HEK293 (cell line): ENCODE measurements around the gene ARGLU1.

ENCODE experiments used
- CTCF ChIA-PET: fragments of 350-600 bp; formaldehyde crosslinking; extraction: SDS; loops from one replicate; lab custom pipeline; 2021; ENCODE audit warnings: antibody characterized with exemption; lab: Yijun Ruan, JAX
- POLR2A ChIA-PET: fragments of 300-600 bp; formaldehyde crosslinking; extraction: SDS; loops from one replicate; lab custom pipeline; 2020; ENCODE audit warnings: antibody characterized with exemption, inconsistent platforms; lab: Yijun Ruan, JAX
- H3K27ac ChIP-seq: fragments of 200-500 bp; sonication (Bioruptor generic); 2 replicates; pipeline ENCODE4 v1.5.1; 2014; ENCODE audit warnings: low read depth, low read length, control low read depth, inconsistent platforms; ENCODE audit errors: extremely low read depth
- H3K36me3 ChIP-seq, 2 experiments: fragments of 200-500 bp in 1 of 2; sonication (Bioruptor generic) in 1 of 2; 1 replicate in 1 of 2; 2 replicates in 1 of 2; pipeline ENCODE4 v1.5.1; 2014 to 2017; ENCODE audit warnings: inconsistent platforms in 2 of 2, low read length in 2 of 2; ENCODE audit not compliant: control insufficient read depth in 2 of 2, insufficient read depth in 1 of 2
- H3K4me1 ChIP-seq: fragments of 200-500 bp; sonication (Bioruptor generic); 2 replicates; pipeline ENCODE4 v1.5.1; 2014; ENCODE audit warnings: mild to moderate bottlenecking, low read length, inconsistent platforms; ENCODE audit not compliant: control insufficient read depth, insufficient read depth
- H3K4me3 ChIP-seq: 2 replicates; pipeline ENCODE4 v1.5.1; 2011; ENCODE audit warnings: low read depth, mild to moderate bottlenecking, control low read depth, low read length, moderate library complexity
- H3K9me3 ChIP-seq: fragments of 200-500 bp; sonication (Bioruptor generic); 2 replicates; pipeline ENCODE4 v1.5.1; 2014; ENCODE audit warnings: low read depth, low read length, inconsistent platforms; ENCODE audit not compliant: control insufficient read depth, insufficient read depth
- FEZF1 ChIP-seq: fragments of 450-650 bp; formaldehyde crosslinking; IDR thresholded peaks from 2 replicates; pipeline ENCODE4 v1.5.1; 2016; ENCODE audit warnings: missing biosample characterization, missing genetic modification characterization
- MEIS1 ChIP-seq: sonication (generic); formaldehyde crosslinking; IDR thresholded peaks from 2 replicates; pipeline ENCODE4 v1.8.1; 2022; ENCODE audit warnings: missing genetic modification reagents, mild to moderate bottlenecking, borderline replicate concordance
- PRDM6 ChIP-seq: fragments of 450-650 bp; formaldehyde crosslinking; IDR thresholded peaks from 2 replicates; pipeline ENCODE4 v1.5.1; 2017; ENCODE audit warnings: missing biosample characterization, missing genetic modification characterization
- REST ChIP-seq: fragments of 450-650 bp; formaldehyde crosslinking; IDR thresholded peaks from 2 replicates; pipeline ENCODE4 v1.5.1; 2016; ENCODE audit warnings: missing biosample characterization, missing genetic modification characterization
- SALL2 ChIP-seq: fragments of 450-650 bp; formaldehyde crosslinking; IDR thresholded peaks from 2 replicates; pipeline ENCODE4 v1.5.0; 2017; ENCODE audit warnings: missing biosample characterization, mild to moderate bottlenecking, missing genetic modification characterization, borderline replicate concordance
- TSHZ1 ChIP-seq: fragments of 450-650 bp; formaldehyde crosslinking; IDR thresholded peaks from 2 replicates; pipeline ENCODE4 v1.5.1; 2016; ENCODE audit warnings: missing biosample characterization, missing genetic modification characterization, borderline replicate concordance
- ZBTB17 ChIP-seq: fragments of 450-650 bp; formaldehyde crosslinking; IDR thresholded peaks from 2 replicates; pipeline ENCODE4 v1.5.1; 2016; ENCODE audit warnings: missing biosample characterization, missing genetic modification characterization
- ZBTB20 ChIP-seq: fragments of 450-650 bp; formaldehyde crosslinking; IDR thresholded peaks from 2 replicates; pipeline ENCODE4 v1.5.1; 2016; ENCODE audit warnings: missing biosample characterization, missing genetic modification characterization
- ZFP37 ChIP-seq: fragments of 450-650 bp; formaldehyde crosslinking; IDR thresholded peaks from 2 replicates; pipeline ENCODE4 v1.5.1; 2016; ENCODE audit warnings: missing biosample characterization, missing genetic modification characterization
- ZNF114 ChIP-seq: fragments of 450-650 bp; formaldehyde crosslinking; IDR thresholded peaks from 2 replicates; pipeline ENCODE4 v1.5.0; 2017; ENCODE audit warnings: missing biosample characterization, missing genetic modification characterization
- ZNF121 ChIP-seq: fragments of 450-650 bp; formaldehyde crosslinking; IDR thresholded peaks from 2 replicates; pipeline ENCODE4 v1.5.1; 2016; ENCODE audit warnings: missing biosample characterization, missing genetic modification characterization
- ZNF174 ChIP-seq: fragments of 450-650 bp; formaldehyde crosslinking; IDR thresholded peaks from 2 replicates; pipeline ENCODE4 v1.5.0; 2017; ENCODE audit warnings: missing biosample characterization, mild to moderate bottlenecking, missing genetic modification characterization
- ZNF18 ChIP-seq: fragments of 450-650 bp; formaldehyde crosslinking; IDR thresholded peaks from 2 replicates; pipeline ENCODE4 v1.5.1; 2016; ENCODE audit warnings: missing biosample characterization, missing genetic modification characterization
- ZNF324 ChIP-seq: fragments of 450-650 bp; formaldehyde crosslinking; IDR thresholded peaks from 2 replicates; pipeline ENCODE4 v1.5.1; 2016; ENCODE audit warnings: missing biosample characterization, missing genetic modification characterization
- ZNF501 ChIP-seq: fragments of 450-650 bp; formaldehyde crosslinking; IDR thresholded peaks from 2 replicates; pipeline ENCODE4 v1.5.1; 2016; ENCODE audit warnings: missing biosample characterization, missing genetic modification characterization
- ZNF629 ChIP-seq: fragments of 450-650 bp; formaldehyde crosslinking; IDR thresholded peaks from 2 replicates; pipeline ENCODE4 v1.5.1; 2017; ENCODE audit warnings: missing biosample characterization, missing genetic modification characterization
- ZNF639 ChIP-seq: fragments of 450-650 bp; formaldehyde crosslinking; IDR thresholded peaks from 2 replicates; pipeline ENCODE4 v1.5.1; 2016; ENCODE audit warnings: missing biosample characterization, missing genetic modification characterization
- ZNF670 ChIP-seq: fragments of 450-650 bp; formaldehyde crosslinking; IDR thresholded peaks from 2 replicates; pipeline ENCODE4 v1.5.1; 2016; ENCODE audit warnings: missing biosample characterization, missing genetic modification characterization, low read depth
- ZNF791 ChIP-seq: fragments of 450-650 bp; formaldehyde crosslinking; IDR thresholded peaks from 2 replicates; pipeline ENCODE4 v1.5.1; 2016; ENCODE audit warnings: missing biosample characterization, missing genetic modification characterization
- ZSCAN30 ChIP-seq: fragments of 450-650 bp; IDR thresholded peaks from 2 replicates; pipeline ENCODE4 v1.5.1; 2018; ENCODE audit warnings: missing biosample characterization, mild to moderate bottlenecking, missing genetic modification characterization, moderate library complexity
- ZSCAN4 ChIP-seq: fragments of 450-650 bp; formaldehyde crosslinking; IDR thresholded peaks from 2 replicates; pipeline ENCODE4 v1.5.1; 2017; ENCODE audit warnings: missing biosample characterization, missing genetic modification characterization

ARGLU1 gene

GRCh38 chr13:106530171-106530851 lies 37.6 kb downstream of the ARGLU1 start (continued):
- TF ChIP-seq TSHZ1 (tag by site-specific recombination) = no peak
- TF ChIP-seq ZFP37 (tag by site-specific recombination) = peak; percentile 42; the same call in 1 of the 2 replicates
- TF ChIP-seq SALL2 (tag by site-specific recombination) = no peak
- peak; percentile 61 for TF ChIP-seq ZBTB20 (tag by site-specific recombination)
- no peak for TF ChIP-seq ZNF501 (tag by site-specific recombination)
- no peak for TF ChIP-seq MEIS1 (CRISPR knock-in tag)
- no peak for TF ChIP-seq ZNF639 (tag by site-specific recombination)
- TF ChIP-seq ZNF121 (tag by site-specific recombination) = 0 out of 2 replicates have a peak, but pooled peaks have one; percentile 60
- no peak for TF ChIP-seq ZNF670 (tag by site-specific recombination)
- no peak for TF ChIP-seq REST (tag by site-specific recombination)

GRCh38 chr13:106529415-106530170 lies 38.3 kb downstream of the ARGLU1 start:
- H3K9me3 ChIP-seq = no peaks in the 10 kb centered on the region
- peaks cover 31% of the 10 kb centered on the region for H3K4me1 ChIP-seq
- peak overlapping the region; percentile 71 for H3K27ac ChIP-seq
- CTCF ChIA-PET = interaction anchor here (0.6 to 1.5 kb wide), 4 partner anchors 58 to 1005 kb away, joined by 3 to 9 read pairs (median 4); no protein-coding TSS in a partner anchor
- POLR2A ChIA-PET = no interaction called here
- H3K36me3 ChIP-seq = peaks cover 0 to 13% of the 10 kb centered on the region in 2 experiments; a peak in 1 of 3 replicates
- no peak overlapping the region for H3K4me3 ChIP-seq
- TF ChIP-seq ZSCAN4 (tag by site-specific recombination) (no peak), ZNF18 (tag by site-specific recombination) (peak; percentile 44; the same call in 1 of the 2 replicates), ZNF791 (tag by site-specific recombination) (no peak), ZBTB17 (tag by site-specific recombination) (0 out of 2 replicates have a peak, but pooled peaks have one; percentile 14), ZNF114 (no peak), ZNF174 (no peak), ZSCAN30 (tag by site-specific recombination) (peak; percentile 28; the same call in 1 of the 2 replicates), FEZF1 (peak; percentile 93), PRDM6 (tag by site-specific recombination) (peak; percentile 91), ZNF629 (tag by site-specific recombination) (peak; percentile 12; the same call in 1 of the 2 replicates), ZNF324 (tag by site-specific recombination) (no peak)
